Activated T-helper 1 cell treated with Interleukin-2 at 50 U/mL for 16 hours (primary cell): ENCODE results near the gene SPTLC3.

Experiments
- DNase-seq: peaks from one replicate; pipeline ENCODE4 v3.0.0-alpha.2; 2020; ENCODE audit warnings: low read depth

Gene SPTLC3

DNA sequence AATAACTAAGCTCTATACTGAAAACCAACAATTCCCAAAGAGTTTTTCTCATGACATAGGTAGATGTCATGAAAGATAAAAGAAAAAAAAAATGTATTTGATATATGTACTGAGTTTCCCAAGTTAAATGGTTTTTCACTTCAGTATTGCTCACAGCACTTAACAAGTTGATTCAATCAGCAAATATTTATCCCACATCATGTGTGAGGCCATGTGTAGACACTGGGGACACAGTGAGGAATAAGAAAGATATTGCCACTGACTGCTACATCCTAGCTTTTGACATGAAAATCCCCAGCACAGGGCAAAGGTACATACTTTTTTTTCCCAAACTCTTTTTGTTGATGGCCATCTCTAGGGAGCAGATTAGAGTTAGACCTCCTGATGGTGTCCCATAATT is 25.3 kb downstream of the SPTLC3 start:
- DNase-seq, result no peak

- no peak for DNase-seq
Observed at GRCh38 chr20:13034936-13035335, 26.2 kb downstream of the SPTLC3 start.

GRCh38 chr20:13035399-13036152 is 26.8 kb downstream of the SPTLC3 start:
- no peak for DNase-seq

DNA sequence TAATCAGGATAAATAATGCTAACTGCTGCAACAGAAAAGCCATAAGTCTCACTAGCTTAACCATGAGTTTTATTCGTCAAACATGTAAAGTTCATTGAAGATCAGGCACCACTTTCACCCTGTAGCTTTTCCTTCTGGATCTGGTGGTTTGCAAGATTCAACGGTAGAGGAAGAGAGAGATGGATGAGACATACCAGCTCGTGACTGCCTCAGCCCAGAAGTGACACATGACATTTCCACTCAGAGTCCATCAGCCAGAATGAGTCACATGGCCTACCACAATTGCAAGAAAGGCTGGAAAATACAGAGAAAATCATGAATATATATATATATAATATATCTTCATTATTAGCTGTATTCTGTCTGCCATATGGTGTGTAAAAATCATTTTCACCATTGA is 29.0 kb downstream of the SPTLC3 start:
- DNase-seq, result no peak

- DNase-seq, result no peak
Observed at GRCh38 chr20:13041574-13042457, 33.0 kb downstream of the SPTLC3 start.

GRCh38 chr20:13042458-13042794 is 33.7 kb downstream of the SPTLC3 start:
- DNase-seq, result no peak

DNA sequence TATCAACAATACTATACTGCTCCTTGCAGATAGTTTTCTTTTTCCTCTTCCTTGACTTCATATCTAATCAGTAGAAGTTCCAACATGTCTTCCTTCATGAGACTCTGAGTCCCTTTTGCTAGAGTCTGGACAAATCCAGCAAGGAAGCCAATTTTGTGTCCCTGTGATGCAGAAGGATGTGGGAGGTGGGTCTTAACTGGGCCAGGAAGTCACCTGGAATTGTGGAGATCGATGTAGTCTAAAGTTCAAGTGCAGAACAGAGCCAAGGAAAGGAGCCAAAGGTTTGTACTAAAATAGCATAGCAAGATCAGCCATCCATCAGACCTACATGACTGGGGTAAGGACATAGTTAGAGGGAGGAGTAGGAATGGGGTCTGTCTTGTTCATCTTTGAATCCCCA is 37.6 kb downstream of the SPTLC3 start:
- DNase-seq, result no peak

DNA sequence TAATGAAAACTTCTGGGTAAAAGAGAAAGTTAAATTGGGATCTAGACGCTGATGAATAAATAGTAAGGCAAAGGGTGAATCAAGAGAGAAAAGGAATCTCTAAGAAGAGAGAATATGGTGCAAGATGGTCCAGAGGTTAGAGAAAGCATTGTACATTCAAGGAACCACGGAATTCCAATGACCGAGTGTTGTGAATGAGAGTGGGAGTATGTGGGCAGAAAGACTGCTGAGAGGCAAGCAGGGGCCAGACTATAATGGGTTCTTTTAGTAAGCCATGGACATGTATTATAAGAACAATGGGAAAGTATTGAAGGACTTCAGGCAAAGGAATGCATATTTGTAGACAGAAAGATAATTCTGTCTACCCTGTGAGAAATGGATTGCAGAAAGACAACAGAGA is 45.2 kb downstream of the SPTLC3 start:
- DNase-seq, result no peak

GRCh38 chr20:13058666-13059389 is 50.1 kb downstream of the SPTLC3 start:
- no peak for DNase-seq

DNA sequence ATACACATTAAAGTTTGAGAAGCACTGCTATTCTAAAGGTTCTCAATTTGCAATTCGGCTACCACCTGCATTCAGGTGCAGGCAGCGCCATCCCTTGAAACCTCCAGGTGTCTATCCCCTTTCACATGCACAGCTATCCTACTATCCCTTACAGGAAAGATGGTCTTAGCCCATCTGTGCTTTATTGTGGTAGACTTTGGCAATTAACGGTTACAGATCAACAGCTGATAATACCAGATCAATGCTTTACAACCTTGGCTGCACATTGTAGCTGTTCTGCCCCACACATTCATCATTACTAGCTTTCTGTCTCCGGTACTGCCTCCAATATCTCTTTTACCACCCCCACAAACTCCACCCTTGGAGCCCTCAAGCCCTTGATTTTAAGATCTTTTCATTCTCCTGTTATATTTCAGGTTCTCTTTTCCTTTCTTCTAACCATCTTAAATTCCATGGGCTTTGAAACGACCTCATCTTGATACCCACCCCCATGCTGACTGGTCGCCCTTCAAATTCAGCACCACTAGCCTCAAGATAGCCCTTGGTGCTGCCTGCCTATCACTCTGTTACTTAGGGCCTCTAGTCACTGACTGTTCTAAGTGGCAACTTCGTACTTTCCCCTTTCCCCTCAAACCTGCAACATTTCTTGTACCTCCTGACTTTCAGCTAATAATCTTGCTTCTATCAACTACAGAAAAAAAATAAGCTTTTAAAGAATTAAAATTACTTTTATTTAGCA is 50.8 kb downstream of the SPTLC3 start:
- no peak for DNase-seq

GRCh38 chr20:13060327-13060726 is 51.6 kb downstream of the SPTLC3 start:
- DNase-seq, result no peak

DNA sequence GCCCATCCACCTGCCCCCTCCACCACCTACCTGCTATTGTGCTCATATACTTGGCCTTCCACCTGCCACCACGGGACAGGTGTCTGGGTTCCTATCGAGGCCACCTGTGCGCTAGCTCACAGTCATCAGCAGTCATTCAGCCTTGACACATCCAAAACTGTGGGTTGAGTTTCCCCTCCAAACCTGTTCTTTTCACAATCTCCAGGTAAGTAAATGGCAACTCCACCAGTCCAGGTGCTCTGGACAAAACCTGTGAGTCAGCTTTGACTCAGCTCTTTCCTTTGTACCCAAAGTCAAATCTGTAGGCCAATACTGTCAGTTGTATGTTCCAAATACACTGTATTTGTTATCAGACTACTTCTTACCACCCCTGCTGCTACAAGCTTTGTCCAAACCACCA is 52.6 kb downstream of the SPTLC3 start:
- DNase-seq, result no peak

DNA sequence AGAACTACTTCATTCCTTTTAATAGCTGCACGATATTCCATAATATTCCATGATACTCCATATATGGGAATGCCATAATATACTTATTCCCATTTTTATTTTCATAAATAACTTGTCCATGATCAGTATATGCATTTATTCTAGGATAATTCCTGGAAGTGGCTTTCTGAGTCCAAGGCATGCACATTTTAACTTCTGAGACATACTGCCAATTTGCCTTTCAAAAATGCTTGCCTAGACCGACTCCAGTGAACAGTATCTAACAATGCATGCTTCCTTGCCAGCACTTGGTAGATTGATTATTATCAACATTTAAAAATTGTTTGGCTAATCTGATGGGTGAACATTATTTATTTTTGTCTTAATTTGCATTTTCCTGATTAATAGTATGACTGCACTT is 54.0 kb downstream of the SPTLC3 start:
- no peak for DNase-seq

- DNase-seq, result no peak
Observed at GRCh38 chr20:13068336-13068735, 59.6 kb downstream of the SPTLC3 start.

GRCh38 chr20:13081877-13082276 is 73.1 kb downstream of the SPTLC3 start:
- DNase-seq, result no peak

- DNase-seq, result no peak
Observed at GRCh38 chr20:13082378-13082777, 73.6 kb downstream of the SPTLC3 start.

- no peak for DNase-seq
Observed at GRCh38 chr20:13085275-13085674, 76.5 kb downstream of the SPTLC3 start.

DNA sequence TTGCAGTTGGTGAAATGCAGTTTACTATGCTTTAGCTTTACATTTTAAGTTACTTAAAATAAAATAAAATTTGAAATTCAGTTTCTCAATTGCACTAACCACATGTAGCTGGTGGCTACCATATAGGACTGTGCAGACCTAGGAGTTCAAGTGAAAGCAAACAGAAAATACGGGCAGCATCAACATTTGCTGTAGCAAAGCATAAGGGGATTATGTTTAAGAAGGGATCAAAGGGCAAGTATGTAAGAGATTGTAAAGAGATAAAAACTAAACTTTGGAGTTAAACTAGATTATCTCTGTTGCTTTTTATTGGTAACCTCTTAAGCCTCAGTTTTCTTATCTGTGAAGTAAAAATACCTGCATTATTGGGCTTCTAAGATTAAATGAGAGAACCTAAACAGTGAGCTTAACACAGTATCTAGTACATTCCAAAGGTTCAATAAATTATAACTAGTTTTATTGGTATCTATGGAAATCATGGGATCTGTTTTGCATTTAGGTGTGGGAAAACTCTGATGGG is 81.2 kb downstream of the SPTLC3 start:
- no peak for DNase-seq

- DNase-seq, result no peak
Observed at GRCh38 chr20:13092111-13092510, 83.3 kb downstream of the SPTLC3 start.

GRCh38 chr20:13094976-13095375 is 86.2 kb downstream of the SPTLC3 start:
- DNase-seq, result no peak

DNA sequence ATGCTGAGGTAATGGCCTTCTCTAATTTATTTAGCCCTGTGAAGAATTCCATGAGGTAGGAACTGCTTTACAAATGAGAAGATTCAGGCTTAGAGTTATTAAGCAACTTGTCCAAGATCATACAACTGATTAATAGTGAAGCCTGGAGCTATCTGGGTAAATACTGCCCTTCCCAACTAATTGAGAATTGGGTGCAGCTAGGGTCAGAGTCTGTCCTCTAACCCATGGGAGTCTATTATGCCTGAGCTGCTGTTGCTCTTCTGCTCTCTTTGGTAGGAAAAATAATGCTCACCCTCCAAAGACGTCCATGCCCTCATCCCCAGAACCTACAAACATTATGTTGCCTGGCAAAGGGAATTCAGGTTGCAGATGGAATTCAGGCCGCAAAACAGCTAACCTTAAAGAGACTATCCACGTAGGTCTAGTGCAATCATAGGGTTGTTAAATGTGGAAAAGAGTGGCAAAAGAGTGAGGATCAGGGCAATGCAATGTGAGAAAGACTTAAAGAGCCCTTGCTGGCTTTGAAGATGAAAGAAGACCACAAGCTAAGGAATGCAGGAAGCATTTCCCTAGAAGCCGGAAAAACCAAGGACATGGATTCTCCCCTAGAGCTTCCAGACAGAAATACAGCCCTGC is 90.1 kb downstream of the SPTLC3 start:
- DNase-seq, result no peak
